Sigmoid colon (tissue), 4 donors: Measurements from ENCODE around the gene CD44.

Experiments used
- EP300 ChIP-seq, 4 donors: sonication (generic); formaldehyde crosslinking; IDR thresholded peaks; one replicate each; pipeline ENCODE4 v1.6.1; 2017; ENCODE audit warnings: antibody characterized with exemption in 4 of 4
- POLR2AphosphoS5 ChIP-seq, 4 donors: sonication (generic); formaldehyde crosslinking; IDR thresholded peaks; one replicate each; pipeline ENCODE4 v1.6.1; 2017; ENCODE audit warnings: antibody characterized with exemption in 4 of 4
- TF ChIP-seq, protein P1 (sequence below), 4 experiments: fragments of 450-650 bp in 3 of 4; fragments of 200-600 bp in 1 of 4; IDR thresholded peaks; one replicate each; pipeline ENCODE4 v1.5.1; 2016 to 2019; ENCODE audit warnings: antibody characterized with exemption in 4 of 4, mild to moderate bottlenecking in 3 of 4, moderate library complexity in 2 of 4

GRCh38 chr11:35109827-35110226 lies 29.1 kb upstream of the CD44 start:
- TF ChIP-seq, protein P1, sequence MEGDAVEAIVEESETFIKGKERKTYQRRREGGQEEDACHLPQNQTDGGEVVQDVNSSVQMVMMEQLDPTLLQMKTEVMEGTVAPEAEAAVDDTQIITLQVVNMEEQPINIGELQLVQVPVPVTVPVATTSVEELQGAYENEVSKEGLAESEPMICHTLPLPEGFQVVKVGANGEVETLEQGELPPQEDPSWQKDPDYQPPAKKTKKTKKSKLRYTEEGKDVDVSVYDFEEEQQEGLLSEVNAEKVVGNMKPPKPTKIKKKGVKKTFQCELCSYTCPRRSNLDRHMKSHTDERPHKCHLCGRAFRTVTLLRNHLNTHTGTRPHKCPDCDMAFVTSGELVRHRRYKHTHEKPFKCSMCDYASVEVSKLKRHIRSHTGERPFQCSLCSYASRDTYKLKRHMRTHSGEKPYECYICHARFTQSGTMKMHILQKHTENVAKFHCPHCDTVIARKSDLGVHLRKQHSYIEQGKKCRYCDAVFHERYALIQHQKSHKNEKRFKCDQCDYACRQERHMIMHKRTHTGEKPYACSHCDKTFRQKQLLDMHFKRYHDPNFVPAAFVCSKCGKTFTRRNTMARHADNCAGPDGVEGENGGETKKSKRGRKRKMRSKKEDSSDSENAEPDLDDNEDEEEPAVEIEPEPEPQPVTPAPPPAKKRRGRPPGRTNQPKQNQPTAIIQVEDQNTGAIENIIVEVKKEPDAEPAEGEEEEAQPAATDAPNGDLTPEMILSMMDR (IDR thresholded peaks at IDR 0.05), result no peak
- TF ChIP-seq POLR2AphosphoS5 (IDR thresholded peaks at IDR 0.05) (no peak), EP300 (IDR thresholded peaks at IDR 0.05) (no peak)
